ENCODE data around the gene FOXL3.

GRCh38 chr7:255038-255435, 34.9 kb upstream of the FOXL3 start:
- TF ChIP-seq PRDM10 (tag by site-specific recombination; IDR thresholded peaks at IDR 0.05), result no peak
- TF ChIP-seq, protein P1, sequence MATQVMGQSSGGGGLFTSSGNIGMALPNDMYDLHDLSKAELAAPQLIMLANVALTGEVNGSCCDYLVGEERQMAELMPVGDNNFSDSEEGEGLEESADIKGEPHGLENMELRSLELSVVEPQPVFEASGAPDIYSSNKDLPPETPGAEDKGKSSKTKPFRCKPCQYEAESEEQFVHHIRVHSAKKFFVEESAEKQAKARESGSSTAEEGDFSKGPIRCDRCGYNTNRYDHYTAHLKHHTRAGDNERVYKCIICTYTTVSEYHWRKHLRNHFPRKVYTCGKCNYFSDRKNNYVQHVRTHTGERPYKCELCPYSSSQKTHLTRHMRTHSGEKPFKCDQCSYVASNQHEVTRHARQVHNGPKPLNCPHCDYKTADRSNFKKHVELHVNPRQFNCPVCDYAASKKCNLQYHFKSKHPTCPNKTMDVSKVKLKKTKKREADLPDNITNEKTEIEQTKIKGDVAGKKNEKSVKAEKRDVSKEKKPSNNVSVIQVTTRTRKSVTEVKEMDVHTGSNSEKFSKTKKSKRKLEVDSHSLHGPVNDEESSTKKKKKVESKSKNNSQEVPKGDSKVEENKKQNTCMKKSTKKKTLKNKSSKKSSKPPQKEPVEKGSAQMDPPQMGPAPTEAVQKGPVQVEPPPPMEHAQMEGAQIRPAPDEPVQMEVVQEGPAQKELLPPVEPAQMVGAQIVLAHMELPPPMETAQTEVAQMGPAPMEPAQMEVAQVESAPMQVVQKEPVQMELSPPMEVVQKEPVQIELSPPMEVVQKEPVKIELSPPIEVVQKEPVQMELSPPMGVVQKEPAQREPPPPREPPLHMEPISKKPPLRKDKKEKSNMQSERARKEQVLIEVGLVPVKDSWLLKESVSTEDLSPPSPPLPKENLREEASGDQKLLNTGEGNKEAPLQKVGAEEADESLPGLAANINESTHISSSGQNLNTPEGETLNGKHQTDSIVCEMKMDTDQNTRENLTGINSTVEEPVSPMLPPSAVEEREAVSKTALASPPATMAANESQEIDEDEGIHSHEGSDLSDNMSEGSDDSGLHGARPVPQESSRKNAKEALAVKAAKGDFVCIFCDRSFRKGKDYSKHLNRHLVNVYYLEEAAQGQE (tag by site-specific recombination; IDR thresholded peaks at IDR 0.05), result no peak
- TF ChIP-seq ZNF76 (tag by site-specific recombination; IDR thresholded peaks at IDR 0.05; ENCODE audit: borderline replicate concordance, low read depth), result no peak
- no peak for TF ChIP-seq ZNF624 (tag by site-specific recombination; IDR thresholded peaks at IDR 0.05)
- TF ChIP-seq, protein P2, sequence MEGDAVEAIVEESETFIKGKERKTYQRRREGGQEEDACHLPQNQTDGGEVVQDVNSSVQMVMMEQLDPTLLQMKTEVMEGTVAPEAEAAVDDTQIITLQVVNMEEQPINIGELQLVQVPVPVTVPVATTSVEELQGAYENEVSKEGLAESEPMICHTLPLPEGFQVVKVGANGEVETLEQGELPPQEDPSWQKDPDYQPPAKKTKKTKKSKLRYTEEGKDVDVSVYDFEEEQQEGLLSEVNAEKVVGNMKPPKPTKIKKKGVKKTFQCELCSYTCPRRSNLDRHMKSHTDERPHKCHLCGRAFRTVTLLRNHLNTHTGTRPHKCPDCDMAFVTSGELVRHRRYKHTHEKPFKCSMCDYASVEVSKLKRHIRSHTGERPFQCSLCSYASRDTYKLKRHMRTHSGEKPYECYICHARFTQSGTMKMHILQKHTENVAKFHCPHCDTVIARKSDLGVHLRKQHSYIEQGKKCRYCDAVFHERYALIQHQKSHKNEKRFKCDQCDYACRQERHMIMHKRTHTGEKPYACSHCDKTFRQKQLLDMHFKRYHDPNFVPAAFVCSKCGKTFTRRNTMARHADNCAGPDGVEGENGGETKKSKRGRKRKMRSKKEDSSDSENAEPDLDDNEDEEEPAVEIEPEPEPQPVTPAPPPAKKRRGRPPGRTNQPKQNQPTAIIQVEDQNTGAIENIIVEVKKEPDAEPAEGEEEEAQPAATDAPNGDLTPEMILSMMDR (tag by site-specific recombination; IDR thresholded peaks at IDR 0.05), result no peak
- TF ChIP-seq, protein P3, sequence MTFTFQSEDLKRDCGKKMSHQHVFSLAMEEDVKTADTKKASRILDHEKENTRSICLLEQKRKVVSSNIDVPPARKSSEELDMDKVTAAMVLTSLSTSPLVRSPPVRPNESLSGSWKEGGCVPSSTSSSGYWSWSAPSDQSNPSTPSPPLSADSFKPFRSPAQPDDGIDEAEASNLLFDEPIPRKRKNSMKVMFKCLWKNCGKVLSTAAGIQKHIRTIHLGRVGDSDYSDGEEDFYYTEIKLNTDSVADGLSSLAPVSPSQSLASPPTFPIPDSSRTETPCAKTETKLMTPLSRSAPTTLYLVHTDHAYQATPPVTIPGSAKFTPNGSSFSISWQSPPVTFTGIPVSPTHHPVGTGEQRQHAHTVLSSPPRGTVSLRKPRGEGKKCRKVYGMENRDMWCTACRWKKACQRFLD (tag by site-specific recombination; IDR thresholded peaks at IDR 0.05), result no peak
- no peak for TF ChIP-seq ZNF121 (tag by site-specific recombination; IDR thresholded peaks at IDR 0.05)
- TF ChIP-seq ZBTB7A (tag by site-specific recombination; IDR thresholded peaks at IDR 0.05; ENCODE audit: low read depth), result no peak
